Fibroblast of pulmonary artery (primary cell): ENCODE measurements around the gene TMEM263.
"Not testable (repeated sequence)": the region's sequence is repeated elsewhere in the genome, so short reads cannot be mapped to it uniquely, and the experiment has no call there.

Experiments
- DNase-seq: peaks from one replicate; pipeline ENCODE4 v3.0.0-alpha.2; 2010; ENCODE audit warnings: low read depth
- H3K4me3 ChIP-seq: replicated peaks from 2 replicates; pipeline ENCODE4 v1.5.1; 2011; ENCODE audit warnings: low read depth, mild to moderate bottlenecking, control low read depth, low read length, moderate library complexity
- CTCF ChIP-seq: IDR thresholded peaks from 2 replicates; pipeline ENCODE4 v1.5.1; 2011; ENCODE audit warnings: mild to moderate bottlenecking, control low read depth, low read length, inconsistent platforms; ENCODE audit errors: missing control alignments

Gene TMEM263

GRCh38 chr12:106997916-106998315, 42.2 kb downstream of the TMEM263 start:
- no peak overlapping the region for H3K4me3 ChIP-seq
- TF ChIP-seq CTCF = no peak
- DNase-seq = no peak

- DNase-seq = no peak
- no peak overlapping the region for H3K4me3 ChIP-seq
- no peak for TF ChIP-seq CTCF
These were observed 43.7 kb downstream of the TMEM263 start for GRCh38 chr12:106999446-106999845.

- DNase-seq, H3K4me3 ChIP-seq: not testable (repeated sequence)
These were observed 47.0 kb downstream of the TMEM263 start for GRCh38 chr12:107002665-107003064.

- no peak for TF ChIP-seq CTCF
These were observed 51.7 kb downstream of the TMEM263 start for GRCh38 chr12:107007411-107007810.

GRCh38 chr12:107011519-107011918, 55.8 kb downstream of the TMEM263 start:
- TF ChIP-seq CTCF = no peak
- H3K4me3 ChIP-seq = no peak overlapping the region
- DNase-seq = no peak

More at GRCh38 chr12:107007411-107007810, 51.7 kb downstream of the TMEM263 start:
- no peak for DNase-seq
- H3K4me3 ChIP-seq = no peak overlapping the region

- no peak for DNase-seq
- H3K4me3 ChIP-seq = no peak overlapping the region
- no peak for TF ChIP-seq CTCF
These were observed 57.2 kb downstream of the TMEM263 start for GRCh38 chr12:107012736-107013425.

GRCh38 chr12:107014055-107014454, 58.3 kb downstream of the TMEM263 start:
- no peak overlapping the region for H3K4me3 ChIP-seq
- TF ChIP-seq CTCF = no peak
- no peak for DNase-seq
